Heart left ventricle (tissue), 16 donors: ENCODE data around the gene RPS18. TPM values are rescaled to one million over a fixed set of nuclear protein-coding genes. Genes with fewer than 3 reads are reported as not detected.
"Not testable (repeated sequence)": the region's sequence is repeated elsewhere in the genome, so short reads cannot be mapped to it uniquely, and the experiment has no call there.

Experiments
- ATAC-seq, 4 donors: fragments of 200-7000 bp; cut with Tn5 transposase; one replicate each; pipeline ENCODE4 v1.9.1; 2020 to 2022; ENCODE audit warnings: moderate library complexity in 4 of 4, mild to moderate bottlenecking in 3 of 4, moderate number of reproducible peaks in 1 of 4
- DNase-seq, 5 donors: peaks; one replicate each; pipeline ENCODE4 v3.0.0-alpha.2; 2020
- H3K27ac ChIP-seq, 12 donors: fragments of 200-600 bp; sonication (generic) in 4 of 12; one replicate each; pipeline versions ENCODE4 v1.5.0 to v1.8.0; 2016 to 2022; ENCODE audit warnings: mild to moderate bottlenecking in 2 of 12
- H3K27me3 ChIP-seq, 9 donors: fragments of 200-600 bp; sonication (generic) in 2 of 9; one replicate each; pipeline versions ENCODE4 v1.5.1 to v1.8.0; 2016 to 2022; ENCODE audit warnings: mild to moderate bottlenecking in 3 of 9
- H3K36me3 ChIP-seq, 9 donors: fragments of 200-600 bp; sonication (generic) in 2 of 9; one replicate each; pipeline versions ENCODE4 v1.5.0 to v1.8.0; 2018 to 2022; ENCODE audit warnings: mild to moderate bottlenecking in 2 of 9
- H3K4me1 ChIP-seq, 12 donors: fragments of 200-600 bp; sonication (generic) in 4 of 12; one replicate each; pipeline versions ENCODE4 v1.5.0 to v1.8.0; 2016 to 2022; ENCODE audit warnings: mild to moderate bottlenecking in 3 of 12
- H3K4me3 ChIP-seq, 12 donors: fragments of 200-600 bp; sonication (generic) in 4 of 12; one replicate each; pipeline versions ENCODE4 v1.5.0 to v1.8.0; 2017 to 2022; ENCODE audit warnings: mild to moderate bottlenecking in 9 of 12, moderate library complexity in 4 of 12
- H3K9me3 ChIP-seq, 12 donors: fragments of 200-600 bp; sonication (generic) in 4 of 12; one replicate each; pipeline versions ENCODE4 v1.5.0 to v1.8.0; 2016 to 2022; ENCODE audit warnings: mild to moderate bottlenecking in 1 of 12
- POLR2A ChIP-seq, 2 donors: fragments of 450-650 bp; IDR thresholded peaks; one replicate each; pipeline ENCODE4 v1.6.1; 2017; ENCODE audit warnings: antibody characterized with exemption in 2 of 2, mild to moderate bottlenecking in 2 of 2, moderate library complexity in 2 of 2
- WGBS, 4 donors: extraction: QIAGEN DNeasy Blood & Tissue Kit in 2 of 4; methylation state at CpG; one replicate each; pipeline versions ENCODE4 v1.1.5 to v1.1.7; 2013 to 2018; 5-methylcytosine and 5-hydroxymethylcytosine counted together
- intact Hi-C, 10 donors: fragments of 100-400 bp; cut with DNase I; formaldehyde crosslinking; loops; one replicate each; pipeline versions ENCODE4 v1.11.1 to v1.14.2; 2022
- polyA plus RNA-seq, 2 donors: library from polyadenylated mRNA; stranded (reverse); fragments of 200-250 nt; gene quantifications; one replicate each; pipeline ENCODE4 v1.2.3, GENCODE V29; 2013
- total RNA-seq, 9 donors: library from RNA; depleted of rRNA in 2 of 9; stranded (reverse); fragments of >200 nt in 2 of 9; fragmentation: NEBNext Ultra II Directional in 3 of 9; extraction: Animal tissue kit (Norgen Biotek cat#: 25700) in 3 of 9; gene quantifications; one replicate each; pipeline versions ENCODE4 v1.1.0 to v1.2.4, GENCODE V29; 2016 to 2023
- TF ChIP-seq, protein P1 (sequence below), 12 donors: fragments of 200-600 bp; sonication (generic) in 4 of 12; IDR thresholded peaks; one replicate each; pipeline versions ENCODE4 v1.5.0 to v1.8.0; 2018 to 2022; ENCODE audit warnings: antibody characterized with exemption in 12 of 12, mild to moderate bottlenecking in 5 of 12
- donor health status: ischemic (EF 13 %, LVEDD 7.1; RV severe dilation, severe dysfunction).
- donor health status: healthy with polysubstance abuse.
- donor health status: DM: no; HTN: yes; CAD: no.
- donor health status: DM: no; HTN: no; CAD: no.
- donor health status: ischemic (EF 25% LVEDD 6.9; RV normal size, moderate dysfunction).
- donor health status: ischemic (EF 25% LVEDD 5.7; RV mildly dilated, moderate dysfunction).
- donor health status: healthy.
- donor health status: DM: yes; HTN: yes; CAD: no.
- donor health status: ischemic (EF 35%, LVEDD 5.7; RV mildly dilated, moderate dysfunction).
- donor health status: nonischemic (EF 11% LVEDD 7.7; RV severe dilation, severe dysfunction).
- donor health status: DM: yes; HTN: yes; CAD: no.
- donor health status: PGD.
- donor health status: ischemic (EF 29% LVEDD 5.4; RV normal size, mild dysfunction).
- donor health status: nonischemic (EF 23%, LVEDD 6.1; RV moderate dilation, normal function).

Gene RPS18
- total and polyA plus RNA-seq, 11 donors: 685 to 3,458 (median 1,145) TPM

DNA sequence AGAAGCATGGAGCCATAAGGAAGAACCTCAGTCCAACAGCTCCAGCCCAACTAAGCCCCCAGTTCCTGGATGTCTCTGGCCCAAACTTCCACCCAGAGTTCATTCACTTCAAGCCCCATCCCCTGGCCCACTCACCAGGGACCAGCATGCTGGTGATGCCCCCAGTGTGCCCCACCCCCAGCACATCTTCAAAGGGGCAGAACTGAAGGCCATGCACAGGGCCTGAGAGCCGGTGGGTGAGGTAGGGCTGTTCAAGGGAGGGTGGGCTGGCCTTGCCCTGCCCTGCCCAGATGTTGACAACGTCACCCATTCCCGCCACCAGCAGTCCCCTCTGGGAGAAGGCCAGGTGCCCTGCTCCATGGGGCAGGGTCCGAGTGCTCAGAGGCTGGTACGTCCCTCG is 8.7 kb downstream of the RPS18 start:
- no peak for ATAC-seq
- no peaks in the 10 kb centered on the region for H3K9me3 ChIP-seq
- no peak overlapping the region for H3K4me3 ChIP-seq
- TF ChIP-seq POLR2A (IDR thresholded peaks at IDR 0.05): no peak
- TF ChIP-seq, protein P1, sequence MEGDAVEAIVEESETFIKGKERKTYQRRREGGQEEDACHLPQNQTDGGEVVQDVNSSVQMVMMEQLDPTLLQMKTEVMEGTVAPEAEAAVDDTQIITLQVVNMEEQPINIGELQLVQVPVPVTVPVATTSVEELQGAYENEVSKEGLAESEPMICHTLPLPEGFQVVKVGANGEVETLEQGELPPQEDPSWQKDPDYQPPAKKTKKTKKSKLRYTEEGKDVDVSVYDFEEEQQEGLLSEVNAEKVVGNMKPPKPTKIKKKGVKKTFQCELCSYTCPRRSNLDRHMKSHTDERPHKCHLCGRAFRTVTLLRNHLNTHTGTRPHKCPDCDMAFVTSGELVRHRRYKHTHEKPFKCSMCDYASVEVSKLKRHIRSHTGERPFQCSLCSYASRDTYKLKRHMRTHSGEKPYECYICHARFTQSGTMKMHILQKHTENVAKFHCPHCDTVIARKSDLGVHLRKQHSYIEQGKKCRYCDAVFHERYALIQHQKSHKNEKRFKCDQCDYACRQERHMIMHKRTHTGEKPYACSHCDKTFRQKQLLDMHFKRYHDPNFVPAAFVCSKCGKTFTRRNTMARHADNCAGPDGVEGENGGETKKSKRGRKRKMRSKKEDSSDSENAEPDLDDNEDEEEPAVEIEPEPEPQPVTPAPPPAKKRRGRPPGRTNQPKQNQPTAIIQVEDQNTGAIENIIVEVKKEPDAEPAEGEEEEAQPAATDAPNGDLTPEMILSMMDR (IDR thresholded peaks at IDR 0.05): no peak
- no peaks in the 10 kb centered on the region for H3K27me3 ChIP-seq
- H3K4me1 ChIP-seq: peaks cover 0 to 42% (median 20%) of the 10 kb centered on the region in 12 donors
- no peak for DNase-seq
- H3K36me3 ChIP-seq: peaks cover 0 to 85% (median 59%) of the 10 kb centered on the region in 9 donors
- intact Hi-C loops: no loop called here
- WGBS, 4 donors: 90 to 94% (median 92%) methylated on average over 5 to 6 of the region's 6 CpGs
- no peak overlapping the region for H3K27ac ChIP-seq

DNA sequence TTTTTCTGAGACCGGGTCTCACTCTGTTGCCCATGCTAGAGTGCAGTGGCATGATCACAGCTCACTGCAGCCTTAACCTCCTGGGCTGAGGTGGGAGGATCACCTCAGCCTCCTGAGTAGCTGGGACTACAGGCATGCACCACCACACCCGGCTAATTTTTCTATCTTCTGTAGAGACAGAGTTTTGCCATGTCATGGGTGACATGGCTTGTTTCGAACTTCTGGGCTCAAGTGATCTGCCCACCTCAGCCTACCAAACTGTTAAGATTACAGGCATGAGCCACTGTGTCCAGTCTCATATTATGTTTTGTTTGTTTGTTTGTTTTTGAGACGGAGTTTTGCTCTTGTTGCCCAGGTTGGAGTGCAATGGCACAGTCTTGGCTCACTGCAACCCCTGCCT is 13.3 kb downstream of the RPS18 start:
- H3K27ac ChIP-seq, intact Hi-C loops, H3K4me3 ChIP-seq, DNase-seq, H3K27me3 ChIP-seq, ATAC-seq, H3K9me3 ChIP-seq: not testable (repeated sequence)
- Histone ChIP-seq H3K4me1 (peaks cover 0 to 18% (median 14%) of the 10 kb centered on the region in 12 donors), H3K36me3 (peaks cover 0 to 78% (median 61%) of the 10 kb centered on the region in 9 donors)
- 83 to 95% (median 88%) methylated on average over 4 of the region's 4 CpGs for whole genome bisulfite sequencing, 4 donors

DNA sequence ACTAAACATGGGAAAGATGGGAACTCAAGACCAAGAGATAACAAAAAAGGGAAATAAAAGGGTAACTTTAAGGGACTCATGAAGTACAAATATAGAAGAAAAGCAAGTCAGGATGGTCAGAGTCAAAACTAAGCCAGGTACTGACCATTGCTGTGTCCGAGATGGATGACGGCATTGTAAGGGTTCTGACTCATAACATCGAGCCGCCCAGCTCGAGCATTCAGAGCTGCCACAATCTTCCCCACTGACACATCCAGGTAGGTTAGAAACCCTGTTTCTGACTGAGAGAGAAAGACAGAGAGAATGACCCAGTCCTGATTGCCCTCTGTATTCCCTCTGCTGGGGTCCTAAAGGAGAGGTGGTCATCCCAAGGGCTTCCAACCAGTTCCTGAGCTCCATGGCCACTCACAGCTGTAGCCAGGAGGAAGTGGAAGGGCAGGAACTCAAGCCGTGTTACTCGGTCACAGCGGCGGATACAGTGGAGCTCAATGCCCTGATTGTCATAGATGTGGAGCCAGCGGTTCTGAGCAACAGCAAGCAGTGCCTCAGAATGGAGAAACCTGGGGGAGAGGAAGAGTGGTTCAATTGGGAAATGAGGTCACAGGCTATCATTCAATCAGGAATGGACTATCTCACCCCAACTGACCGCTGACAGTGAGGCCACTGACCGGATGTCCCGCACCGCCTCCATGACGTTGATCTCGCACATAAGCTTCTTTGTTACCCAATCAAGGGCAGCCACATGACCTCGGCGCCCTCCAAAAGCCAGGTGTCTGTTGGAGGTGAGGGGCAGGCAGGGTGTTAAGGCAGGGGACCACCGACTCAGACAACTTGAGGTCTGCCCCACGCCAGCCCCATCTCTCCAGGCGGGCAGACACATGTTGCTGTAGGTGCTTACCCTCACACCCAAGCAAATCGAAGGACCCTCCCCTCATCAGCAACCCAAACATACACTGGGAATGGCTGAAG is 15.4 kb downstream of the RPS18 start:
- Histone ChIP-seq H3K27me3 (no peaks in the 10 kb centered on the region), H3K36me3 (peaks cover 0 to 77% (median 64%) of the 10 kb centered on the region in 9 donors), H3K4me1 (peaks cover 0 to 25% (median 18%) of the 10 kb centered on the region in 12 donors), H3K4me3 (peak overlapping the region in 1 of 12 donors; percentile 77), H3K27ac (no peak overlapping the region), H3K9me3 (no peaks in the 10 kb centered on the region)
- no peak for TF ChIP-seq POLR2A (IDR thresholded peaks at IDR 0.05)
- TF ChIP-seq, protein P1 (IDR thresholded peaks at IDR 0.05): no peak
- no peak for DNase-seq
- intact Hi-C loops: no loop called here
- no peak for ATAC-seq
- 87 to 94% (median 90%) methylated on average over 21 to 22 of the region's 22 CpGs for WGBS, 4 donors

DNA sequence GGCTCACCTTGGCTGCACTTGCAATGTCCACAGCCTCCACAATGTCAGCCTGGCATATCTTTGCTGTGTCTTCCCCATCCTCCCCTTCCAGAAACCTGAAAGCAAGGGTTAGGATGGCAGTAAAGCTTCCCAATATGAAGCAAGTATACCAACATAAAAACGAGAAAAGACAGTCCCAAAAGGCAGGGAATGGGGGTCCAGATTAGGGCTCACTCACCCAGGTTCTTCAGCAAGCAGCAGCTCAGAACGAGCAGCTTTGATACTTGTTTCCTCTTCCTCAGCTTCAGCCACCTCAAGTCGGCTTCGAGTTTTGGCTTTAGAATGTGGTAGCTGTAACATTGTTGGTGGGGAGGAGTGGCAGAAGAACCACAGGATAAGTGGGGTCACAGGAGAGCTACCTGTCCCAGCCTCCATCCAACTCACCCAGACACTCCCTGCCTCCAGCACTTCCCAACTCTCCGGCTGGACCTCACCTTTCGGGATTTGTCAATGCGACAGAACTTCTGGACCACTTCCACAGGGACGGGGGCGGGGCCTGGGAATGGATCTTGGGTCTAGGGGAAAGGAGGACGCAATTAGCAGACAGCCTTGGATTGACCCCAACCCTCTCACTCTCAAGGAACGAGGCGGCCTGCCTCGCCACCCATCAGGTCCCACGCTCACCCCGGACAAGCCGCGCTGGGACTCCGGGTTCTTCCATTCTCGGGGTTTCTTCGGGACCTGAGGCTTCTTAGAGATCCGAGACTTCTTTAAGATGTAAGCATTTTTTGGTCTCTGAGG is 16.5 kb downstream of the RPS18 start:
- H3K36me3 ChIP-seq: peaks cover 0 to 77% (median 64%) of the 10 kb centered on the region in 9 donors
- peak overlapping the region; percentile 60 to 90 (median 73) for H3K4me3 ChIP-seq
- peak overlapping the region in 11 of 12 donors; percentile 48 to 89 (median 81) for H3K27ac ChIP-seq
- DNase-seq: no peak
- no peak for ATAC-seq
- peaks cover 0 to 25% (median 18%) of the 10 kb centered on the region in 12 donors for H3K4me1 ChIP-seq
- H3K9me3 ChIP-seq: no peaks in the 10 kb centered on the region
- H3K27me3 ChIP-seq: no peaks in the 10 kb centered on the region
- TF ChIP-seq, protein P1 (IDR thresholded peaks at IDR 0.05): no peak
- TF ChIP-seq POLR2A (IDR thresholded peaks at IDR 0.05): no peak
- intact Hi-C loops: loop anchor here in 1 of 10 donors (2.0 kb wide), 1 partner anchor 16 kb away; the partner anchor contains the start of gene RPS18
- 13 to 19% (median 13%) methylated on average over 17 to 21 of the region's 21 CpGs for WGBS, 4 donors
